ENCODE results near the gene MCF2L.

DNA sequence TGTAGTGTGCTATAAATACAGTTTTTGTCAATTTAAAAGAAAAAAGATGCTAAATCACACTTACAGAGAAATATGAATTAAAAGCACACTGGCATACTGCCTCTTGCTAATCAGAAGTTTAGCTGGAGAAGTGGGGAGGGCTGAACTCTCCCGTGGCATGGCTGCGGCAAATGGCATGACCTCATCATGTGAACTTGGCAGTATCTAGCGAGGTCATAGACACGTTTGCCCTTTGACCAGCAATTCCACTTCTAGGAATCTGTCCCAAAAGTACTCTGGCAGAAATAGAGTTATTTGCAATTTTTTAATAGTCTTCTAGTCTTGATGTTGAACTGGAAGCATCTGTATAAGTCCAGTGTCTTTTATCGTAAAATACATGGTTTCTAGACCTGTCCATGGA, 42.0 kb upstream of the MCF2L start:
- TF ChIP-seq, protein P1, sequence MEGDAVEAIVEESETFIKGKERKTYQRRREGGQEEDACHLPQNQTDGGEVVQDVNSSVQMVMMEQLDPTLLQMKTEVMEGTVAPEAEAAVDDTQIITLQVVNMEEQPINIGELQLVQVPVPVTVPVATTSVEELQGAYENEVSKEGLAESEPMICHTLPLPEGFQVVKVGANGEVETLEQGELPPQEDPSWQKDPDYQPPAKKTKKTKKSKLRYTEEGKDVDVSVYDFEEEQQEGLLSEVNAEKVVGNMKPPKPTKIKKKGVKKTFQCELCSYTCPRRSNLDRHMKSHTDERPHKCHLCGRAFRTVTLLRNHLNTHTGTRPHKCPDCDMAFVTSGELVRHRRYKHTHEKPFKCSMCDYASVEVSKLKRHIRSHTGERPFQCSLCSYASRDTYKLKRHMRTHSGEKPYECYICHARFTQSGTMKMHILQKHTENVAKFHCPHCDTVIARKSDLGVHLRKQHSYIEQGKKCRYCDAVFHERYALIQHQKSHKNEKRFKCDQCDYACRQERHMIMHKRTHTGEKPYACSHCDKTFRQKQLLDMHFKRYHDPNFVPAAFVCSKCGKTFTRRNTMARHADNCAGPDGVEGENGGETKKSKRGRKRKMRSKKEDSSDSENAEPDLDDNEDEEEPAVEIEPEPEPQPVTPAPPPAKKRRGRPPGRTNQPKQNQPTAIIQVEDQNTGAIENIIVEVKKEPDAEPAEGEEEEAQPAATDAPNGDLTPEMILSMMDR (IDR thresholded peaks at IDR 0.05) = no peak
- TF ChIP-seq POLR2AphosphoS5 (IDR thresholded peaks at IDR 0.05) = no peak

All from transverse colon (tissue), 4 donors.